Prostate gland (tissue), 2 donors: ENCODE measurements around the gene ACYP2.

ENCODE experiments used
- CTCF ChIP-seq, 4 experiments: fragments of 200-600 bp in 2 of 4; fragments of 450-650 bp in 2 of 4; sonication (generic) in 2 of 4; IDR thresholded peaks; 1 replicate in 3 of 4; 2 replicates in 1 of 4; pipeline ENCODE4 v1.5.1; 2016 to 2019; ENCODE audit warnings: antibody characterized with exemption in 4 of 4, mild to moderate bottlenecking in 2 of 4, moderate library complexity in 2 of 4
- POLR2A ChIP-seq: fragments of 450-650 bp; IDR thresholded peaks from one replicate; pipeline ENCODE4 v1.6.1; 2016; ENCODE audit warnings: antibody characterized with exemption, mild to moderate bottlenecking

- TF ChIP-seq POLR2A = no peak
- no peak for TF ChIP-seq CTCF (IDR thresholded peaks at IDR 0.05)
Measured at GRCh38 chr2:54347622-54348021, 232.2 kb downstream of the ACYP2 start.
